Keratinocyte (primary cell): ENCODE measurements around the gene ERO1B. TPM values are rescaled to one million over a fixed set of nuclear protein-coding genes. Genes with fewer than 3 reads are reported as not detected.

Experiments used
- DNase-seq: peaks from one replicate; pipeline ENCODE4 v3.0.0-alpha.2; 2011; ENCODE audit warnings: low read depth, missing footprints, low spot score
- FAIRE-seq: peaks from 2 replicates; lab custom pipeline; 2011; peaks lifted over from hg19 to GRCh38; lab: Jason Lieb, UNC
- H2AFZ ChIP-seq: 2 replicates; pipeline ENCODE4 v1.6.0; 2012; ENCODE audit warnings: low read length, control low read depth, inconsistent platforms; ENCODE audit not compliant: control insufficient read depth
- H3K27ac ChIP-seq: 2 replicates; pipeline ENCODE4 v1.5.1; 2011; ENCODE audit warnings: low read length; ENCODE audit not compliant: control insufficient read depth, insufficient read depth
- H3K27me3 ChIP-seq: 3 replicates; pipeline ENCODE4 v1.6.0; 2011; ENCODE audit warnings: low read length; ENCODE audit not compliant: control insufficient read depth, insufficient read depth; ENCODE audit errors: extremely low read depth
- H3K36me3 ChIP-seq, 2 experiments: 2 replicates in 1 of 2; 3 replicates in 1 of 2; pipeline ENCODE4 v1.5.1; 2011; ENCODE audit warnings: low read length in 2 of 2, mild to moderate bottlenecking in 1 of 2; ENCODE audit not compliant: control insufficient read depth in 2 of 2, insufficient read depth in 2 of 2; ENCODE audit errors: extremely low read depth in 1 of 2
- H3K4me1 ChIP-seq: 3 replicates; pipeline ENCODE4 v1.5.1; 2011; ENCODE audit warnings: low read length; ENCODE audit not compliant: control insufficient read depth, insufficient read depth; ENCODE audit errors: extremely low read depth
- H3K4me2 ChIP-seq: 3 replicates; pipeline ENCODE4 v1.6.0; 2011; ENCODE audit warnings: low read depth, low read length; ENCODE audit not compliant: control insufficient read depth, insufficient read depth; ENCODE audit errors: extremely low read depth
- H3K4me3 ChIP-seq, 3 experiments: fragments of 200-600 bp in 1 of 3; sonication (generic) in 1 of 3; 2 replicates in 2 of 3; 3 replicates in 1 of 3; pipeline ENCODE4 v1.5.1; 2011 to 2016; ENCODE audit warnings: low read length in 3 of 3, mild to moderate bottlenecking in 3 of 3, control low read depth in 2 of 3, inconsistent platforms in 1 of 3, low read depth in 1 of 3, mixed read lengths in 1 of 3, mixed run types in 1 of 3, moderate library complexity in 1 of 3; ENCODE audit not compliant: control insufficient read depth in 2 of 3, insufficient read depth in 2 of 3; ENCODE audit errors: extremely low read depth in 1 of 3
- H3K79me2 ChIP-seq: 2 replicates; pipeline ENCODE4 v1.6.0; 2012; ENCODE audit warnings: low read length; ENCODE audit not compliant: control insufficient read depth, insufficient read depth
- H3K9ac ChIP-seq: 3 replicates; pipeline ENCODE4 v1.6.0; 2011; ENCODE audit warnings: low read length; ENCODE audit not compliant: control insufficient read depth, insufficient read depth; ENCODE audit errors: extremely low read depth
- H3K9me1 ChIP-seq: 3 replicates; pipeline ENCODE4 v1.6.0; 2011; ENCODE audit warnings: low read length; ENCODE audit not compliant: control insufficient read depth, insufficient read depth; ENCODE audit errors: extremely low read depth
- H3K9me3 ChIP-seq: 2 replicates; pipeline ENCODE4 v1.5.1; 2012; ENCODE audit warnings: low read depth, low read length; ENCODE audit not compliant: control insufficient read depth
- H4K20me1 ChIP-seq: 3 replicates; pipeline ENCODE4 v1.6.0; 2011; ENCODE audit warnings: low read length; ENCODE audit not compliant: control insufficient read depth, insufficient read depth; ENCODE audit errors: extremely low read depth
- CTCF ChIP-seq, 3 experiments: IDR thresholded peaks in 1 of 3; conservative IDR thresholded peaks in 1 of 3; optimal IDR thresholded peaks in 1 of 3; 2 replicates in 2 of 3; 3 replicates in 1 of 3; pipeline versions ENCODE3 to v1.5.1; 2011; ENCODE audit warnings: low read length in 3 of 3, mild to moderate bottlenecking in 3 of 3, moderate library complexity in 2 of 3, control low read depth in 1 of 3, inconsistent platforms in 1 of 3; ENCODE audit not compliant: insufficient read depth in 2 of 3; ENCODE audit errors: extremely low read depth in 1 of 3
- EZH2 ChIP-seq: IDR thresholded peaks from one replicate; pipeline ENCODE4 v1.6.1; 2012; ENCODE audit warnings: inconsistent platforms, mild to moderate bottlenecking, low read length, moderate library complexity
- dilution Hi-C: fragments of 300-500 bp; cut with MboI; formaldehyde crosslinking; loops from one replicate; pipeline ENCODE4 v1.7.0; 2020; ENCODE audit warnings: low sequenced_read_pairs; ENCODE audit not compliant: extremely low pct_ligation_motif_present
- polyA plus RNA-seq, 5 experiments: library from polyadenylated mRNA; depleted of rRNA in 3 of 5; stranded (reverse) in 3 of 5; stranded (forward) in 1 of 5; unstranded in 1 of 5; fragments of >200 nt; gene quantifications; 1 replicate in 1 of 5; 2 replicates in 3 of 5; 3 replicates in 1 of 5; pipeline versions ENCODE4 v1.2.1 to v1.2.3, GENCODE V29; 2011 to 2012; ENCODE audit warnings: missing spikeins in 2 of 5, low read depth in 1 of 5, low replicate concordance in 1 of 5

Gene ERO1B
- polyA plus RNA-seq, 1 donor (not counting 4 experiments of a cell fraction or from before 2014, with no cell fraction given) = 3.1 TPM

- Histone ChIP-seq H3K27me3 (no peaks in the 10 kb centered on the region), H3K27ac (no peak overlapping the region), H3K4me3 (no peak overlapping the region), H2AFZ (no peak overlapping the region), H3K4me1 (peaks cover 6% of the 10 kb centered on the region), H3K79me2 (no peaks in the 10 kb centered on the region), H3K9me3 (no peaks in the 10 kb centered on the region), H3K36me3 (no peaks in the 10 kb centered on the region), H3K9ac (no peak overlapping the region), H3K9me1 (no peaks in the 10 kb centered on the region), H4K20me1 (no peaks in the 10 kb centered on the region), H3K4me2 (no peak overlapping the region)
- dilution Hi-C loops = no loop called here
- TF ChIP-seq EZH2 (no peak), CTCF (optimal IDR thresholded peaks at IDR 0.05 in 1 of 3, IDR thresholded peaks at IDR 0.05 in 1 of 3, conservative IDR thresholded peaks at IDR 0.05 in 1 of 3; ENCODE audit: extremely low read depth in 1 of 3, insufficient read depth in 2 of 3, low read length in 3 of 3) (no peak)
- no peak for FAIRE-seq
- DNase-seq = no peak
Measured at GRCh38 chr1:236308827-236309226, 27.1 kb upstream of the ERO1B start.

GRCh38 chr1:236307435-236307834 is 25.7 kb upstream of the ERO1B start:
- Histone ChIP-seq H3K36me3 (no peaks in the 10 kb centered on the region), H3K27ac (no peak overlapping the region), H3K27me3 (no peaks in the 10 kb centered on the region), H3K4me1 (peaks cover 11% of the 10 kb centered on the region), H3K4me3 (no peak overlapping the region), H3K9me3 (no peaks in the 10 kb centered on the region), H3K79me2 (no peaks in the 10 kb centered on the region), H4K20me1 (no peaks in the 10 kb centered on the region), H2AFZ (no peak overlapping the region), H3K9me1 (no peaks in the 10 kb centered on the region), H3K9ac (no peak overlapping the region), H3K4me2 (no peak overlapping the region)
- DNase-seq (no peak), FAIRE-seq (no peak)
- no peak for TF ChIP-seq EZH2
- TF ChIP-seq CTCF (optimal IDR thresholded peaks at IDR 0.05 in 1 of 3, IDR thresholded peaks at IDR 0.05 in 1 of 3, conservative IDR thresholded peaks at IDR 0.05 in 1 of 3; ENCODE audit: extremely low read depth in 1 of 3, insufficient read depth in 2 of 3, low read length in 3 of 3) = no peak
- dilution Hi-C loops = no loop called here
